Keratinocyte (primary cell): ENCODE data around the gene UBE2I. TPM values are rescaled to one million over a fixed set of nuclear protein-coding genes. Genes with fewer than 3 reads are reported as not detected.

Experiments
- DNase-seq: peaks from one replicate; pipeline ENCODE4 v3.0.0-alpha.2; 2011; ENCODE audit warnings: low read depth, missing footprints, low spot score
- FAIRE-seq: peaks from 2 replicates; lab custom pipeline; 2011; peaks lifted over from hg19 to GRCh38; lab: Jason Lieb, UNC
- H2AFZ ChIP-seq: 2 replicates; pipeline ENCODE4 v1.6.0; 2012; ENCODE audit warnings: low read length, control low read depth, inconsistent platforms; ENCODE audit not compliant: control insufficient read depth
- H3K27ac ChIP-seq: 2 replicates; pipeline ENCODE4 v1.5.1; 2011; ENCODE audit warnings: low read length; ENCODE audit not compliant: control insufficient read depth, insufficient read depth
- H3K27me3 ChIP-seq: 3 replicates; pipeline ENCODE4 v1.6.0; 2011; ENCODE audit warnings: low read length; ENCODE audit not compliant: control insufficient read depth, insufficient read depth; ENCODE audit errors: extremely low read depth
- H3K36me3 ChIP-seq, 2 experiments: 2 replicates in 1 of 2; 3 replicates in 1 of 2; pipeline ENCODE4 v1.5.1; 2011; ENCODE audit warnings: low read length in 2 of 2, mild to moderate bottlenecking in 1 of 2; ENCODE audit not compliant: control insufficient read depth in 2 of 2, insufficient read depth in 2 of 2; ENCODE audit errors: extremely low read depth in 1 of 2
- H3K4me1 ChIP-seq: 3 replicates; pipeline ENCODE4 v1.5.1; 2011; ENCODE audit warnings: low read length; ENCODE audit not compliant: control insufficient read depth, insufficient read depth; ENCODE audit errors: extremely low read depth
- H3K4me2 ChIP-seq: 3 replicates; pipeline ENCODE4 v1.6.0; 2011; ENCODE audit warnings: low read depth, low read length; ENCODE audit not compliant: control insufficient read depth, insufficient read depth; ENCODE audit errors: extremely low read depth
- H3K4me3 ChIP-seq, 3 experiments: fragments of 200-600 bp in 1 of 3; sonication (generic) in 1 of 3; 2 replicates in 2 of 3; 3 replicates in 1 of 3; pipeline ENCODE4 v1.5.1; 2011 to 2016; ENCODE audit warnings: low read length in 3 of 3, mild to moderate bottlenecking in 3 of 3, control low read depth in 2 of 3, inconsistent platforms in 1 of 3, low read depth in 1 of 3, mixed read lengths in 1 of 3, mixed run types in 1 of 3, moderate library complexity in 1 of 3; ENCODE audit not compliant: control insufficient read depth in 2 of 3, insufficient read depth in 2 of 3; ENCODE audit errors: extremely low read depth in 1 of 3
- H3K79me2 ChIP-seq: 2 replicates; pipeline ENCODE4 v1.6.0; 2012; ENCODE audit warnings: low read length; ENCODE audit not compliant: control insufficient read depth, insufficient read depth
- H3K9ac ChIP-seq: 3 replicates; pipeline ENCODE4 v1.6.0; 2011; ENCODE audit warnings: low read length; ENCODE audit not compliant: control insufficient read depth, insufficient read depth; ENCODE audit errors: extremely low read depth
- H3K9me1 ChIP-seq: 3 replicates; pipeline ENCODE4 v1.6.0; 2011; ENCODE audit warnings: low read length; ENCODE audit not compliant: control insufficient read depth, insufficient read depth; ENCODE audit errors: extremely low read depth
- H3K9me3 ChIP-seq: 2 replicates; pipeline ENCODE4 v1.5.1; 2012; ENCODE audit warnings: low read depth, low read length; ENCODE audit not compliant: control insufficient read depth
- H4K20me1 ChIP-seq: 3 replicates; pipeline ENCODE4 v1.6.0; 2011; ENCODE audit warnings: low read length; ENCODE audit not compliant: control insufficient read depth, insufficient read depth; ENCODE audit errors: extremely low read depth
- EZH2 ChIP-seq: IDR thresholded peaks from one replicate; pipeline ENCODE4 v1.6.1; 2012; ENCODE audit warnings: inconsistent platforms, mild to moderate bottlenecking, low read length, moderate library complexity
- dilution Hi-C: fragments of 300-500 bp; cut with MboI; formaldehyde crosslinking; loops from one replicate; pipeline ENCODE4 v1.7.0; 2020; ENCODE audit warnings: low sequenced_read_pairs; ENCODE audit not compliant: extremely low pct_ligation_motif_present
- polyA plus RNA-seq, 5 experiments: library from polyadenylated mRNA; depleted of rRNA in 3 of 5; stranded (reverse) in 3 of 5; stranded (forward) in 1 of 5; unstranded in 1 of 5; fragments of >200 nt; gene quantifications; 1 replicate in 1 of 5; 2 replicates in 3 of 5; 3 replicates in 1 of 5; pipeline versions ENCODE4 v1.2.1 to v1.2.3, GENCODE V29; 2011 to 2012; ENCODE audit warnings: missing spikeins in 2 of 5, low read depth in 1 of 5, low replicate concordance in 1 of 5
- TF ChIP-seq, protein P1 (sequence below), 3 experiments: IDR thresholded peaks in 1 of 3; conservative IDR thresholded peaks in 1 of 3; optimal IDR thresholded peaks in 1 of 3; 2 replicates in 2 of 3; 3 replicates in 1 of 3; pipeline versions ENCODE3 to v1.5.1; 2011; ENCODE audit warnings: low read length in 3 of 3, mild to moderate bottlenecking in 3 of 3, moderate library complexity in 2 of 3, control low read depth in 1 of 3, inconsistent platforms in 1 of 3; ENCODE audit not compliant: insufficient read depth in 2 of 3; ENCODE audit errors: extremely low read depth in 1 of 3

The UBE2I gene
- polyA plus RNA-seq, 1 donor (not counting 4 experiments of a cell fraction or from before 2014, with no cell fraction given): 157 TPM

DNA sequence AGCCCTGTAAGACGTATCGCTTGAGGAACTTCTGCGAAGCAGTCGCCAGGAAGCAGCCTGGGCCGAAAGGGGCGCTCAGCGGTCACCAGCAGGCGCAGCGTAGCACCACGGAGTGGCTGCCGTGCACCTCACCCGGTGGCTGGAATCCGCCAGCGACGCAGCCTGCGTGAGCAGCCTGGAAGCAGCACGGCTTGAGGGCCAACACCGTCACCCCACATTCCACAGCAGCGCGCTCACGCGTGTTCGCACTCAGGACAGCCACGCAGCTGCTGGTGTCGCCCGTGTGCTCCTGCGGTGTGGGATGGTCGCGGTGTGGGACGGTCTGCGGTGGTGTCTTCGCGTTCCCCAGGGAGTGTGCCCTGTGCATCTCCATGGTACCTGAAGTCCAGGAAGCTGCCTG, 9.6 kb downstream of the UBE2I start:
- no peaks in the 10 kb centered on the region for H3K4me1 ChIP-seq
- dilution Hi-C loops: no loop called here
- no peaks in the 10 kb centered on the region for H3K9me1 ChIP-seq

DNA sequence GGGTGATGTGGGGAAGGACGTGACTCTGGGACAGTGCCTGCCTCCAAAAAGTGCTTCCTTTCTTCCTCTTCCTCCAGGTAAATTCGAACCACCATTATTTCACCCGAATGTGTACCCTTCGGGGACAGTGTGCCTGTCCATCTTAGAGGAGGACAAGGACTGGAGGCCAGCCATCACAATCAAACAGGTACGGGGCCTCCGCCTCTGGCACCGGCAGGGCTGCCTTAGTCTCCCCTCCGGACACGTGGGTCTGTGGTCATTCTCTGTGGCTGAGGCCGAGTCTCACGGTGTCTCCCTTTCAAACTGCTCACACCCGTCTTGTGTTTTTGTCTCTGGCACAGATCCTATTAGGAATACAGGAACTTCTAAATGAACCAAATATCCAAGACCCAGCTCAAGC, 10.7 kb downstream of the UBE2I start:
- Histone ChIP-seq H3K4me2 (no peak overlapping the region), H3K9me1 (no peaks in the 10 kb centered on the region), H4K20me1 (peaks cover 3% of the 10 kb centered on the region), H3K9me3 (no peaks in the 10 kb centered on the region), H3K4me1 (no peaks in the 10 kb centered on the region), H2AFZ (no peak overlapping the region), H3K9ac (no peak overlapping the region), H3K27ac (no peak overlapping the region), H3K27me3 (no peaks in the 10 kb centered on the region), H3K79me2 (peaks cover 39% of the 10 kb centered on the region), H3K4me3 (no peak overlapping the region), H3K36me3 (peaks cover 39 to 51% of the 10 kb centered on the region in 2 experiments)
- dilution Hi-C loops: no loop called here
- FAIRE-seq (no peak), DNase-seq (no peak)
- TF ChIP-seq, protein P1, sequence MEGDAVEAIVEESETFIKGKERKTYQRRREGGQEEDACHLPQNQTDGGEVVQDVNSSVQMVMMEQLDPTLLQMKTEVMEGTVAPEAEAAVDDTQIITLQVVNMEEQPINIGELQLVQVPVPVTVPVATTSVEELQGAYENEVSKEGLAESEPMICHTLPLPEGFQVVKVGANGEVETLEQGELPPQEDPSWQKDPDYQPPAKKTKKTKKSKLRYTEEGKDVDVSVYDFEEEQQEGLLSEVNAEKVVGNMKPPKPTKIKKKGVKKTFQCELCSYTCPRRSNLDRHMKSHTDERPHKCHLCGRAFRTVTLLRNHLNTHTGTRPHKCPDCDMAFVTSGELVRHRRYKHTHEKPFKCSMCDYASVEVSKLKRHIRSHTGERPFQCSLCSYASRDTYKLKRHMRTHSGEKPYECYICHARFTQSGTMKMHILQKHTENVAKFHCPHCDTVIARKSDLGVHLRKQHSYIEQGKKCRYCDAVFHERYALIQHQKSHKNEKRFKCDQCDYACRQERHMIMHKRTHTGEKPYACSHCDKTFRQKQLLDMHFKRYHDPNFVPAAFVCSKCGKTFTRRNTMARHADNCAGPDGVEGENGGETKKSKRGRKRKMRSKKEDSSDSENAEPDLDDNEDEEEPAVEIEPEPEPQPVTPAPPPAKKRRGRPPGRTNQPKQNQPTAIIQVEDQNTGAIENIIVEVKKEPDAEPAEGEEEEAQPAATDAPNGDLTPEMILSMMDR (optimal IDR thresholded peaks at IDR 0.05 in 1 of 3, IDR thresholded peaks at IDR 0.05 in 1 of 3, conservative IDR thresholded peaks at IDR 0.05 in 1 of 3; ENCODE audit: extremely low read depth in 1 of 3, insufficient read depth in 2 of 3, low read length in 3 of 3): no peak
- no peak for TF ChIP-seq EZH2

More for the DNA sequence above, 9.6 kb downstream of the UBE2I start:
- DNase-seq: no peak
- Histone ChIP-seq H3K9ac (no peak overlapping the region), H3K4me2 (no peak overlapping the region), H2AFZ (no peak overlapping the region), H4K20me1 (peaks cover 2% of the 10 kb centered on the region), H3K79me2 (peaks cover 50% of the 10 kb centered on the region), H3K27me3 (no peaks in the 10 kb centered on the region), H3K4me3 (no peak overlapping the region), H3K36me3 (peaks cover 47 to 56% of the 10 kb centered on the region in 2 experiments), H3K27ac (no peak overlapping the region), H3K9me3 (no peaks in the 10 kb centered on the region)
- TF ChIP-seq, protein P1 (optimal IDR thresholded peaks at IDR 0.05 in 1 of 3, IDR thresholded peaks at IDR 0.05 in 1 of 3, conservative IDR thresholded peaks at IDR 0.05 in 1 of 3; ENCODE audit: extremely low read depth in 1 of 3, insufficient read depth in 2 of 3, low read length in 3 of 3): no peak
- TF ChIP-seq EZH2: no peak
- no peak for FAIRE-seq
